ENCODE results near the gene BACH2.

Gene BACH2

DNA sequence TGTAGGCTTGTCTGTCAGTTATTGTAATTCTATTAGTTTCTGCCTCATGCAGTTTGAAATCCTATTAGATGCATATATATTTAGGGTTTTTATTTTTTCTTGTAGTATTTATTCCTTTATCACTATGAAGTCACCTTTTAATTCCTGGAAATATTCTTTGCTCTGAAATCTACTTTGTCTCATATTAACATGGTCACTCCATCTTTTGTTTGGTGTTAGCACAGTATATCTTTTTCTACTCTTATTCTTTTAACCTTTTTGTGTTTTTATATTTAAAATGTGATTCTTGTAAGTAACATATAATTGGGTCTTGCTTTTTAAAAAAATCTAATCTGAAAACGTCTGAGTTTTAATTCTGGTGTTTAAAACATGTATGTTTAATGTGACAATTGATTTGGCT, 280.8 kb downstream of the BACH2 start:
- DNase-seq: no peak

DNA sequence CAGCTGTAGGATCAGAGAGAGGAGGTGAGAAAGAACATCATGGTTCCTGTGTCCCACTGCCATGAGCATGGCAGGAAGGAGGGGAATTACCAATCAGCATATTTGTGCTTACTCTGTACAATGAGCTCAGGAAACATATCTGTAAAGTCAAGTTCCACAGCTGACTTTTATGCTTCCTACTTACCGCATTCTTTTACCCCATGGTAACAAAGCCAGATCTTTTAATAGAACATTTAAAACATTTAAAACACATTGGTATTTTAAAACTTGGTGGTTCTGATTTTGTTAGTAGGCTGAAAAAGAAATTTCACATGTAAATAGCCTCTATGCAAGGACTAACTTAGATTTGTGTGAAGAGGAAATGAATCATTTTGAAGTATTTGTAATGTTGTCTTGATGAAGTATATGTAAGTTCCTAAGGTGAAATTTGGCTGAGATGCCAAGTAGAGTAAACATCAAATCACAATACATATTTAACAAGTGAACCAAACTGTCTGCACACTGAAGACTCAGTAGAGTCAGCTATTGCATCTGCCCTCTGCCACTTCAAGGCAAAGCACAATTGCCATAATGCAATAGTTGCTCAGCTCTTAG, 287.6 kb downstream of the BACH2 start:
- no peak for DNase-seq

DNA sequence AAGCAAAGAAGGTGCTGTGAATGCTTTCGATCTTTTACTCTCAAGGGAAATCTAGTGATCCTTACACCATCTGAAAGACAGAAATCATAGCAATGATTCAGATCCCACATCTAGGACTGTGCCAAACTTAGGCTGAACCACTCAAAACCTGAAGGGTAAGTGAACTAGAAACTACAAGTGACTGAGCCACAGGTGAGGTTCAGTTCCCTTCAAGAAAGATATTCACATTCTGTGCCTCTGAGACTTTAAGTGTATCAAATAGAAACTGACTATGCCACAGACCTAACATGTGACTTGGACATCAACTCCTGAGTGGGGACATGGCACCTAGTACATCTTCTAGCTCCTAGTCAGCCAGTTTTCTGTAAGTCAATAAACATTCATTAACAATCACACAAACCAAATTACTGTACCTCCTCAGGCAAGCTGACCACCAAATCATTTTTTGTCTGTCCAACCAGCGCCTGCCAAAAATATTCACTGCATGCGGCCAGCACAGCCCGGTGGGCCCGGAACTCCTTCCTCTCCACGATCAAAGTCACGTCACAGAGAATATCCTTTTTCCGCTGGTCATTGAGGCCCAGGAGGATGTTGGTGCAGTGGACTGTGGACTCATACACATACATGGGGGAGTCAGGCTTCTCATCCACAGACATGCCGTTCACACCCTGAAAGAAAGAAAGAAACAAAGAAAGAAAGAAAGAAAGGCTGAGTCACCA, 288.3 kb downstream of the BACH2 start:
- no peak for DNase-seq

DNA sequence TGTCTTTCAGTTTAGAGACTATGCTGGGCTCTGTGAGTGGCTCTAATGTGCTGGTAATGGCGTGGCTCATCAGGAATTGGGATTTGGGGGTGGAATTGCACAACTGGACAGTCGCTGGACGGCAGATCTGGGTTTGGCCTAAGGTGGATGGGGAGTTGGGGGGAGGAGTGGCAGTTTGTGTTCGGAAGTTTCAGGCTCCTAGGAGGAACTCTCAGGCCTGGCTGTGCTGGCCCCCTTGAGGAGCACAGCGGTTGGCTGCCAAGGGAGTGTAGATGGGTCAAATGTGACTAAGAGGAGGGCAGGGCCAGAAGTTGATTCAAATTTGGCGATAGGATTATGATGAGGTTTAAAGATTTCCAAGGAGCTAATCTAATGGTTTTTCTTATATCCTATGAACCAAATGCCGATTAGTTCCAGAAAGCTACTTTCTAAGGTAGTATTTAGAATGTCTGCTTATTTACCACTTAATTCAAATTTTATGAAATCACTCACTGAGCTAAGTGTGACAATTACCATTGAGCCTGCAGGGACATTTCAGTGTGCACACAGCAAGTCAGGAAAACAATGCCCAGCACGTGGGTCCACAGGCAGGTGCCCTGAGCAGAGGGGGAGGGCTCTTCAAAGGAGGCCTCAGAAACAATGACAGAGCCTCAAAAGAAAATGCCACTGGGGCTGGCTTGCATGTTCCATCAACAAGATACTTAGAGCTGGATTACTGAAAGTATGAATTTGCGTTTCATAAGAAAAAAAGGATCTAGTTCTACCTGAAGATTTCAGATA, 291.4 kb downstream of the BACH2 start:
- DNase-seq: no peak

- no peak for DNase-seq
These were observed 292.1 kb downstream of the BACH2 start for GRCh38 chr6:90004511-90004910.

- no peak for DNase-seq
These were observed 292.7 kb downstream of the BACH2 start for GRCh38 chr6:90003941-90004340.

DNA sequence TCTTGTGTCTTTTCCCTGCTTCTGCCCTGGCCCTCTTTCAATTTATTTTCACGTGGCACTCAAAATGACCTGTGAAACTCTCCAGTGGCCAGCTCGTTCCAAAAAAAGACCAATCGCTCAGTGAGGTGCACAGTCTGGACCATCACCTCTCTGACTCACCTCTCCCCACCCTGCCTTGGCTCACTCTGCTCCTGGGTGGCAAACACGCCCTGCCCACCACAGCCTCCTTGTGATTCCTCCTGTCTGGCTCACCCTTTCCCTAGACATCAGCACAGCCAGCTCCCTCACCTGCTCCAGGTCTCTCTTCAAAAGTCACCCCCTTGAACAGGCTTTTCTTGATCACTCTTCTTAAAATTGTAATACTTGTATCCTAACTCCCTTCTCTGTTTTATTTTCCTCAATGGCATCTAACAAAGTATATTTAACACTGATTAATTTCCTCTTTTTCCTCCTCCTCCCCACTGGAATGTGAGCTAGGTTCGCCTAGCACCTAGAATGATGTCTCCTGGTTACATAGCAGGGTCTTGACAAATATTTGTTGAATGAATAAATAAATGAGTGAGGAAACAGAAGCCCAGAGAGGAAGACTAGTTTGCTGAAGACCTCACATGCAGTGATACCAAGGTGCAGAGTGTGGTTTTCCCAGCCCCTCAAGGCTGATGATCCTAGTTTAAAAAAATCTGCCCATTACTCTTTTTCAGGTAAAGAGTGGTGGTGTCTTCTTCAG, 293.4 kb downstream of the BACH2 start:
- DNase-seq: no peak

- no peak for DNase-seq
These were observed 295.5 kb downstream of the BACH2 start for GRCh38 chr6:90000864-90001731.

DNA sequence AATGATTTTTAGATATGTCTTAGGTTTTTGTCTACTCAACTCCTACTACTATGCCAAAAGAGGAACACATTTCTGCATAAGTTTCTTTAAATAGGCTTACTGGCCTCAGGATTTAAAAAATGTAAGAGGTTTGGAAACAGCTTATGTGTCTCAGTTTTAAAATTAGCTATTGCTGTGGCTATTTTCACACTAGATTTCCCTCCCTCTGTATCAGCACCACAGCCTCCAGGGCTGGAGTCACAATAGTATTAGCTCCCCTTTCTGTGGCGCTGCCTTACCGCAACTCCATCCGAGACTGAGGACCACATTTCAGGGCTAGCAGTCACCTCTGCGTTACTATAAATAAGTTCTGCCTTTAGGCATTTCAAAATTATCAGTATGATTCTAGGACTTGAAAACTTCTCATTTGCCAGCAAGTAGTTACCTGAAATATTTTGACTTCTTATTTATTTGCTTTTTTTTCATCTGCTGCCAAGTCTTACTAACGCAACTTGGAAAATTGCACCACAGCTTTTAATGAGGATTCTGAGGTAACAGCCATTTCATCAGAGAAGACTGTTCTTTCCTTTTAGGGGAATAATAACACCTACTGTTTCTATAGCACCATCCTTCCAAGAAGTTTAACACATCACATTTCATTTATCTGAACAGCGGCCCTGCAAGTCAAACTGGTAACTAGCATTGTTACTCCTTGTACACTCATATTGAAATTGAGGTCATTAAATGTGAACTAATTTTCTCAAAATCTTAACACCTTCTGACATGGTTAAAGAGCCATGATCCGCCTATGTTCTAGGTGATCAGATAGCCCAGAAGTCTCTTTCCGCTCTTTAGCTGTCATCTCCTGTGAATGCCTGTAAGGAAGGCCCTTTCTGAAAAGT, 296.5 kb downstream of the BACH2 start:
- no peak for DNase-seq

- DNase-seq: no peak
These were observed 297.5 kb downstream of the BACH2 start for GRCh38 chr6:89999154-89999553.

DNA sequence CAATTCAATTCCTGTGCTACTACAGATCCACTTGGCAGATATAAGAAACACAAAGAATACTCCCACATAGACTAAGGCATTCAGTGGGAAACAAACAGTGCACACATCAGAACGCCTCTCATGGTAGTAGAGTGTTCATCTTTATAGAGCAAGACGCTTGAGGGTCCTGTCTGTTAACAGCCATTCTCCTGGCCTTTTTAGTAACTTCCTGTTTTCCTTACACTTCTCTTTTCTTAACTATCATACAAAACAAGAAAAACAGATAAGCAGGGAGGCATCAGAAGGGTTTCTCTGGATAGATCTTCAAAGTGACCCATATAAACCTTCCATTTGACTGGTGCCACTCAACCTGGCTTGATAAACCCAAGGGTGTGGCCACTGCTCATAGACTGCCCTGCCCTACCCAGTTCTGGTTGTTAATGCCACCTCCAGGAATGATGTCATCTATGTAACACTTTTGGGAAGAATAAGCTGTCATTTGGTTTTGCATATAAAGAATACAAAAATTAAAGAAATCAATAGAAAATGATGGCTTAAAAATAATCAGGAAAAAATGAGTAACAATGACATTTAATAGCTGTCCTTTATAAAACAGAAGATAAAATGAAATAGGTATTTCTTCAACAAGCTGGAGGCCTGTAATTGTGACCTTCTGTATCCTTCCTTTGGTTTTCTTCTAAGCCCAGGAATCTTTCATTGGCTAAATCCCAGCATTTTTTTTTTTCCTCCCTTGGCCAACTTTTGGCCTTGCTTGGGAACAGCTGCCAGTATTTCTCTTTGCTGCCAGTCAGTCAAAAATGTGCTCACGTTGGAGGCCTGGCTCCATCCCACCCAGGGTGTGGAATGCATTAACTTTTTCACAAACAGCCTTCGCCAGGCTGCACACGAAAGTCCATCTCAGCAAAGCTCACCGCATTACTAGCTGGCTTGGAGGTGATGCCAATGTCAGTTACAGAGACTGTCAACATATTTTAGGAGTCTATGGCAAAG, 298.9 kb downstream of the BACH2 start:
- no peak for DNase-seq

DNA sequence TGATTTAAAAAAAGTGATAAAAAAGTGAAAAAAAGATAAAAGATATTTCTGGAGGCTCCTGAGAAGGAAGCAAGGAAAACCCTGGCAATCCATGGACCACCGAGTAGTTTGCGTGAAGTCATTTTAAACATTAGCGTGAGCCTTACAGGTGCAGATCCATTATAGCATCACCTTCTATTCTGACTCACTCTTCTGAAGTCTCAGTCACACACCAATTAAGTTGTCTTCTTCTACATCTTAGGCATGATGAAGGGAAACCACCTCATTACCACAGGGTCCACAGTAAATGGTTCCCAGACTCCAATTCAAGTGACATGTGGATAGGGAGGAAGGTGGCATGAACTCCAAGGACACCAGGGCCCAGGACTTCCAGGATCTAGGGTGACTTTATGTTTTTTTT, 303.2 kb downstream of the BACH2 start:
- DNase-seq: no peak

GRCh38 chr6:89992818-89993217, 303.8 kb downstream of the BACH2 start:
- DNase-seq: no peak

DNA sequence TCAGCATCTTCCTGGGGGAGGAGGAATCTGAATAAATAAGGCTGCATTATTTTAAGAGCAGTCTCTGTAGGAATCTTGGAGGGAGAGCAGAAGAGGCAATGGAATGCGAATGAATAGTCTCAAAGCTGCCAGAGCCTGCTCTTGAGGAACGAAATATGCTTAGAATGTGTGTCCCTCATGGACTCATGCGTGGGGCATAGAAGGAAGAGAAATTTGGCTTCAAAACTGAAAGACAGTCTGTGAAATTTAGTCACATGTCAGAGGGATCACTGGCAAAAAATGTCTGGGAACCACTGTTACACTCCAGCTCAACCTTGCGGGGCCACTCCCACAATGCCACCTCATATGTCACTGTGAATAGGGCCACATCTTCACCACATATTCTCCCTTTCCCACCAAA, 306.9 kb downstream of the BACH2 start:
- no peak for DNase-seq

GRCh38 chr6:89987830-89988229, 308.8 kb downstream of the BACH2 start:
- no peak for DNase-seq

DNA sequence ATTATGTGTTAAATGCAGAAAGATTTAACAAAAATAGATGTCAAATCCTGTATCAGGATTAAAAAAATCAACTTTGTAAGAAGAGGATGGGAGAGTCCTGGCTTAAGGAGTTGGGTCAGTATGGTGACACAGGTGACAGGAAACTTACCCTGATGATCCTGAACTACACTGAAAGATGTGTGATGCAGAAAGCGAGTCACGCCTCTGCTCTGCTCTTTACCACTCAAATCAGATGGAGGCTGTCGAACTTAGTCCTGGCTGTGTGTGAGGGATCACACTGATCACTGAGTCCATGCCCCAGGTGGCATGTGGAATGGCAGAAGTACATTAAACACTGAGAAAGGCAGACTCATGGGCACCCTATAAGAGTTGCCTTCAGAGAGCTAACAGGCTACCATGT, 309.5 kb downstream of the BACH2 start:
- DNase-seq: no peak

DNA sequence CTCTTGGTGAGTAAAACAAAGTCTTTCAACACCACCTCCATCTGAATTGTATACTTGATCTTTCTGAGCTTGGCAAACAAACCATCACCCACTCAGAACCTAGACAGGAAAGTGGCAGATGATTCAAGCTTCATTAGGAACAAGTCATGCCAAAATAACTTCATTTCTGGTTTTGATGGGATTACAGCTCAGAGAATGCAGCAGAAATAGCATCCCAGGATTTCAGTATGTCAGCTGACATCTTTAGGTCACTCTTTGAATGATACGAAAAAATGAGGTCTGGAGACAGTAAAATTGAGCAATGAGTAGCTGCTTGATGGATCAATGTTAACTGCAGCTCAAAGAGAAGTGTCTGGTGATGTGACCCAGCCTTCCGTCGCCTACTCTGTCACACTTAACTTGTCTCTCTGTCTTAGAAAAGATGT, 310.0 kb downstream of the BACH2 start:
- DNase-seq: no peak

- DNase-seq: no peak
These were observed 310.7 kb downstream of the BACH2 start for GRCh38 chr6:89985751-89986493.
